DND-41 (cell line): ENCODE data around the gene KCNN1.

Source experiments
- ATAC-seq: fragments of 200-7000 bp; cut with Tn5 transposase; 3 replicates; pipeline ENCODE4 v1.9.1; 2021; ENCODE audit warnings: low read depth; ENCODE audit not compliant: insufficient read depth
- DNase-seq: peaks from one replicate; pipeline ENCODE4 v3.0.0-alpha.2; 2020
- H2AFZ ChIP-seq: 2 replicates; pipeline ENCODE4 v1.6.0; 2012; ENCODE audit warnings: low read depth, low read length
- H3K27ac ChIP-seq: 2 replicates; pipeline ENCODE4 v1.5.1; 2012; ENCODE audit warnings: low read length, inconsistent platforms
- H3K27me3 ChIP-seq: fragments of 200-600 bp; sonication (generic); 2 replicates; pipeline ENCODE4 v1.6.0; 2012; ENCODE audit warnings: low read length, mild to moderate bottlenecking, inconsistent platforms; ENCODE audit not compliant: insufficient read depth, poor library complexity
- H3K36me3 ChIP-seq: 2 replicates; pipeline ENCODE4 v1.5.1; 2012; ENCODE audit warnings: low read length, inconsistent platforms; ENCODE audit not compliant: insufficient read depth
- H3K4me1 ChIP-seq: 2 replicates; pipeline ENCODE4 v1.5.1; 2012; ENCODE audit warnings: mild to moderate bottlenecking, low read length; ENCODE audit not compliant: insufficient read depth
- H3K4me2 ChIP-seq: 2 replicates; pipeline ENCODE4 v1.6.0; 2012; ENCODE audit warnings: mild to moderate bottlenecking, moderate library complexity, low read length, inconsistent platforms; ENCODE audit not compliant: insufficient read depth
- H3K4me3 ChIP-seq, 2 experiments: fragments of 200-600 bp in 1 of 2; shearing (Covaris generic) in 1 of 2; 2 replicates each; pipeline ENCODE4 v1.5.1; 2012 to 2016; ENCODE audit warnings: inconsistent platforms in 2 of 2, low read length in 2 of 2, mild to moderate bottlenecking in 2 of 2, low read depth in 1 of 2, moderate library complexity in 1 of 2
- H3K79me2 ChIP-seq: 2 replicates; pipeline ENCODE4 v1.6.0; 2012; ENCODE audit warnings: low read length, inconsistent platforms; ENCODE audit not compliant: insufficient read depth
- H3K9ac ChIP-seq: 2 replicates; pipeline ENCODE4 v1.6.0; 2012; ENCODE audit warnings: low read depth, mild to moderate bottlenecking, inconsistent platforms, low read length, moderate library complexity
- H3K9me3 ChIP-seq: 2 replicates; pipeline ENCODE4 v1.5.1; 2012; ENCODE audit warnings: low read length, moderate library complexity, mild to moderate bottlenecking, inconsistent platforms; ENCODE audit not compliant: insufficient read depth, severe bottlenecking
- H4K20me1 ChIP-seq: 2 replicates; pipeline ENCODE4 v1.6.0; 2012; ENCODE audit warnings: low read length; ENCODE audit not compliant: insufficient read depth
- CTCF ChIP-seq: IDR thresholded peaks from 2 replicates; pipeline ENCODE4 v1.5.1; 2012; ENCODE audit warnings: borderline replicate concordance, low read length, moderate library complexity, mild to moderate bottlenecking; ENCODE audit not compliant: poor library complexity, severe bottlenecking; ENCODE audit errors: extremely low read depth
- EZH2 ChIP-seq: IDR thresholded peaks from 3 replicates; pipeline ENCODE4 v1.6.1; 2012; ENCODE audit warnings: borderline replicate concordance, low read depth, mild to moderate bottlenecking, moderate library complexity, low read length, inconsistent platforms; ENCODE audit not compliant: severe bottlenecking

Gene KCNN1

GRCh38 chr19:18041054-18041453, 74.1 kb downstream of the KCNN1 start:
- DNase-seq (no peak), ATAC-seq (no peak)
- Histone ChIP-seq H3K27ac (no peak overlapping the region), H3K79me2 (no peaks in the 10 kb centered on the region), H3K27me3 (no peaks in the 10 kb centered on the region), H3K9me3 (peaks cover 6% of the 10 kb centered on the region), H3K4me2 (no peak overlapping the region), H2AFZ (no peak overlapping the region), H3K4me3 (no peak overlapping the region), H4K20me1 (no peaks in the 10 kb centered on the region), H3K9ac (no peak overlapping the region), H3K4me1 (peaks cover 26% of the 10 kb centered on the region), H3K36me3 (no peaks in the 10 kb centered on the region)
- TF ChIP-seq EZH2 = no peak
- no peak for TF ChIP-seq CTCF

- Histone ChIP-seq H3K27ac (peak overlapping the region; percentile 88), H3K4me3 (no peak overlapping the region), H4K20me1 (no peaks in the 10 kb centered on the region), H3K36me3 (no peaks in the 10 kb centered on the region), H3K27me3 (no peaks in the 10 kb centered on the region), H3K79me2 (no peaks in the 10 kb centered on the region), H3K9me3 (peaks cover 6% of the 10 kb centered on the region), H3K4me2 (no peak overlapping the region), H3K4me1 (peaks cover 27% of the 10 kb centered on the region), H2AFZ (no peak overlapping the region), H3K9ac (peak overlapping the region; percentile 54)
- TF ChIP-seq CTCF (no peak), EZH2 (no peak)
- no peak for ATAC-seq
- no peak for DNase-seq
Observed at GRCh38 chr19:18043676-18044075, 76.8 kb downstream of the KCNN1 start.

- Histone ChIP-seq H2AFZ (peak overlapping the region; percentile 58), H3K79me2 (no peaks in the 10 kb centered on the region), H3K27me3 (no peaks in the 10 kb centered on the region), H3K27ac (peak overlapping the region; percentile 88), H4K20me1 (no peaks in the 10 kb centered on the region), H3K4me1 (peaks cover 27% of the 10 kb centered on the region), H3K4me3 (peak overlapping the region in 1 of 2 experiments; percentile 51; a peak in 2 of 4 replicates), H3K36me3 (no peaks in the 10 kb centered on the region), H3K9me3 (peaks cover 6% of the 10 kb centered on the region), H3K9ac (peak overlapping the region; percentile 54), H3K4me2 (peak overlapping the region; percentile 67)
- no peak for TF ChIP-seq EZH2
- TF ChIP-seq CTCF = peak; percentile 10
- peak; percentile 99 for ATAC-seq
- peak; percentile 92 for DNase-seq
Observed at GRCh38 chr19:18044825-18045304, 78.0 kb downstream of the KCNN1 start.
